PC-3 (cell line): ENCODE measurements around the gene ABL1.

Experiments
- EZH2 ChIP-seq: fragments of 300-600 bp; sonication (generic); IDR thresholded peaks from one replicate; pipeline ENCODE4 v1.6.1; 2017; ENCODE audit warnings: antibody characterized with exemption, mild to moderate bottlenecking, low read length; ENCODE audit not compliant: unreplicated experiment
- EZH2phosphoT487 ChIP-seq: fragments of 300-600 bp; sonication (generic); IDR thresholded peaks from 2 replicates; pipeline ENCODE4 v1.6.1; 2018; ENCODE audit warnings: mild to moderate bottlenecking, antibody characterized with exemption, low read length, borderline replicate concordance
- TF ChIP-seq, protein P1 (sequence below): fragments of 300-600 bp; sonication (generic); conservative IDR thresholded peaks from 2 replicates; pipeline ENCODE4 v1.5.1; 2017; ENCODE audit warnings: antibody characterized with exemption, low read depth, mild to moderate bottlenecking, low read length

DNA sequence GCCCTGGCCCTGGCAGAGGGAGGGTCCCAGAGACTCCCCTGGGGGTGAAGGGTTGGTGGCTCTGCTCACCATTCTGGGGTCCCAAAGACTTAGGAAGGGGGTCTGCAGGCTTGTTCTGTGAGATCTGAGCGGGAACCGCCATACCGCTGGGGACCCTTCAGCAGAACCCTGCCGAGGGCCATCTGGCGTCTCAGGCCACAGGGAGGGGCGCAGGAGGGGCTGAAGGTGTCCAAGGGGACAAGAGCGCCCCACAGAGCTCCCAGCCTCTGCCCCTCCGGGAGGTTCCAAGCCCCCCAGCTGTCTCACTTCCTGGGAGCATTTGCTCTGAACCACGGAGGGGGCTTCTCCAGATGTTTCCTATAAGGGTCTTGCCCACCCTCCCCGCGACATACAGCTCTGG, 99.2 kb downstream of the ABL1 start:
- TF ChIP-seq, protein P1, sequence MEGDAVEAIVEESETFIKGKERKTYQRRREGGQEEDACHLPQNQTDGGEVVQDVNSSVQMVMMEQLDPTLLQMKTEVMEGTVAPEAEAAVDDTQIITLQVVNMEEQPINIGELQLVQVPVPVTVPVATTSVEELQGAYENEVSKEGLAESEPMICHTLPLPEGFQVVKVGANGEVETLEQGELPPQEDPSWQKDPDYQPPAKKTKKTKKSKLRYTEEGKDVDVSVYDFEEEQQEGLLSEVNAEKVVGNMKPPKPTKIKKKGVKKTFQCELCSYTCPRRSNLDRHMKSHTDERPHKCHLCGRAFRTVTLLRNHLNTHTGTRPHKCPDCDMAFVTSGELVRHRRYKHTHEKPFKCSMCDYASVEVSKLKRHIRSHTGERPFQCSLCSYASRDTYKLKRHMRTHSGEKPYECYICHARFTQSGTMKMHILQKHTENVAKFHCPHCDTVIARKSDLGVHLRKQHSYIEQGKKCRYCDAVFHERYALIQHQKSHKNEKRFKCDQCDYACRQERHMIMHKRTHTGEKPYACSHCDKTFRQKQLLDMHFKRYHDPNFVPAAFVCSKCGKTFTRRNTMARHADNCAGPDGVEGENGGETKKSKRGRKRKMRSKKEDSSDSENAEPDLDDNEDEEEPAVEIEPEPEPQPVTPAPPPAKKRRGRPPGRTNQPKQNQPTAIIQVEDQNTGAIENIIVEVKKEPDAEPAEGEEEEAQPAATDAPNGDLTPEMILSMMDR, result no peak
- TF ChIP-seq EZH2phosphoT487 (no peak), EZH2 (no peak)
